Stimulated activated CD4-positive, alpha-beta T cell treated with anti-CD3 and anti-CD28 coated beads, Interleukin-1b, Interleukin-23, amount 100 ng/mL, for 48 hours (primary cell): ENCODE results near the gene NFIB.

ENCODE experiments used
- DNase-seq: peaks from one replicate; pipeline ENCODE4 v3.0.0-alpha.2; 2020

Gene NFIB

GRCh38 chr9:14057368-14058324, 256.3 kb downstream of the NFIB start:
- no peak for DNase-seq

GRCh38 chr9:14056316-14056861, 257.6 kb downstream of the NFIB start:
- DNase-seq: no peak

- DNase-seq: no peak
Observed at GRCh38 chr9:14054096-14054495, 259.8 kb downstream of the NFIB start.

- no peak for DNase-seq
Observed at GRCh38 chr9:14052359-14052758, 261.6 kb downstream of the NFIB start.

GRCh38 chr9:14051419-14051818, 262.5 kb downstream of the NFIB start:
- DNase-seq: no peak

- DNase-seq: no peak
Observed at GRCh38 chr9:14043483-14043882, 270.5 kb downstream of the NFIB start.

- no peak for DNase-seq
Observed at GRCh38 chr9:14037331-14037730, 276.6 kb downstream of the NFIB start.

GRCh38 chr9:14033067-14033466, 280.9 kb downstream of the NFIB start:
- no peak for DNase-seq
